Caco-2 (cell line): Measurements from ENCODE around the gene EPC2. TPM values are rescaled to one million over a fixed set of nuclear protein-coding genes. Genes with fewer than 3 reads are reported as not detected.

Source experiments
- BruUV-seq: library from RNA; stranded (reverse); fragments of 400-500 nt; replicated peaks from 2 replicates; lab custom pipeline; 2021; lab: Mats Ljungman, UMichigan
- CTCF ChIA-PET: fragments of 300-600 bp; sonication (Branson Sonifier 250); formaldehyde crosslinking; loops from one replicate; lab custom pipeline; 2022; ENCODE audit warnings: antibody characterized with exemption; lab: Charles Lee
- POLR2A ChIA-PET: fragments of 300-600 bp; sonication (Branson Sonifier 250); formaldehyde crosslinking; loops from one replicate; lab custom pipeline; 2022; ENCODE audit warnings: antibody characterized with exemption; lab: Charles Lee
- DNase-seq, 2 experiments: peaks; one replicate each; pipeline versions ENCODE4 v3.0.0 to v3.0.0-alpha.2; 2020 to 2022
- H3K27me3 ChIP-seq: replicated peaks from 2 replicates; pipeline ENCODE4 v1.6.0; 2011; ENCODE audit warnings: low read length; ENCODE audit not compliant: control insufficient read depth, insufficient read depth
- H3K36me3 ChIP-seq: 2 replicates; pipeline ENCODE4 v1.5.1; 2011; ENCODE audit warnings: low read length; ENCODE audit not compliant: control insufficient read depth, insufficient read depth
- H3K4me1 ChIP-seq: fragments of 250-450 bp; sonication (Bioruptor Pico); 2 replicates; pipeline ENCODE4 v1.5.1; 2020; ENCODE audit warnings: mild to moderate bottlenecking
- H3K4me3 ChIP-seq: 2 replicates; pipeline ENCODE4 v1.5.1; 2011; ENCODE audit warnings: low read depth, mild to moderate bottlenecking, control low read depth, low read length
- H3K9me3 ChIP-seq: fragments of 250-450 bp; sonication (Bioruptor Pico); 2 replicates; pipeline ENCODE4 v1.5.1; 2020; ENCODE audit warnings: mild to moderate bottlenecking, moderate library complexity
- H3K27ac Mint-ChIP-seq: one replicate; pipeline ENCODE4 v1.8.0; 2022; ENCODE audit warnings: mixed read lengths; ENCODE audit not compliant: unreplicated experiment
- H3K27me3 Mint-ChIP-seq: one replicate; pipeline ENCODE4 v1.8.0; 2022; ENCODE audit warnings: mixed read lengths; ENCODE audit not compliant: insufficient read depth, unreplicated experiment
- H3K36me3 Mint-ChIP-seq: one replicate; pipeline ENCODE4 v1.8.0; 2022; ENCODE audit warnings: mild to moderate bottlenecking, mixed read lengths; ENCODE audit not compliant: insufficient read depth, unreplicated experiment
- H3K4me1 Mint-ChIP-seq: one replicate; pipeline ENCODE4 v1.8.0; 2022; ENCODE audit warnings: low read depth, mixed read lengths; ENCODE audit not compliant: unreplicated experiment
- H3K4me3 Mint-ChIP-seq: one replicate; pipeline ENCODE4 v1.8.0; 2022; ENCODE audit warnings: mild to moderate bottlenecking, moderate library complexity, mixed read lengths; ENCODE audit not compliant: unreplicated experiment
- H3K9me3 Mint-ChIP-seq: one replicate; pipeline ENCODE4 v1.8.0; 2022; ENCODE audit warnings: mixed read lengths; ENCODE audit not compliant: unreplicated experiment
- intact Hi-C: fragments of 100-400 bp; cut with micrococcal nuclease; formaldehyde crosslinking; loops from one replicate; pipeline ENCODE4 v1.10.0; 2022; ENCODE audit not compliant: unreplicated experiment
- total RNA-seq: library from RNA; stranded (reverse); gene quantifications from 2 replicates; pipeline ENCODE4 v1.2.3, GENCODE V29; 2022
- TF ChIP-seq, protein P1 (sequence below), 2 experiments: fragments of 200-600 bp in 1 of 2; IDR thresholded peaks; 1 replicate in 1 of 2; 2 replicates in 1 of 2; pipeline versions ENCODE4 v1.5.1 to v1.8.0; 2011 to 2022; ENCODE audit warnings: antibody characterized with exemption in 1 of 2, control low read depth in 1 of 2, inconsistent platforms in 1 of 2, low read depth in 1 of 2, low read length in 1 of 2, mild to moderate bottlenecking in 1 of 2, moderate library complexity in 1 of 2; ENCODE audit not compliant: insufficient read depth in 1 of 2, severe bottlenecking in 1 of 2, unreplicated experiment in 1 of 2

Gene EPC2
- total RNA-seq, 1 experiment from 2014 or later = 32.0 TPM

DNA sequence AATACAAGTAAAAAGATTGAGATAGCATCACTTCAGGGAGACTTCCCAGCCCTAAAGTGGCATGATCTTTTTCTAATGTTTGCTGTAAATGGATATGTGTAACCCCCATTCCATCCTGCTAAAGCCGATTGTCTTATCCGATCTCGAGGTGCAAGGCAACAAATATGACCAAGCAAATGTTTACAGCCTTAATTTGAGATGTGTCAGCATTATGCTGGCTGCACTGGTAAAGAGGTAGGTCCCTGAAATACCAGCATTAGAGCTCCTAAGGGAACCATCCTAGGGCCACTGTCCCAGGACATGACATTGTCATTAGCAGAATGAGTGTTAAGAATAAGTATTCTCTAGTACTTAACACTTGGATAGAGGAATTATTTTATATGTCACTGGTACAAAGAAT is 108.4 kb downstream of the EPC2 start:
- CTCF ChIA-PET = no interaction called here
- Mint-ChIP-seq H3K4me3 (no peak overlapping the region), H3K9me3 (no peaks in the 10 kb centered on the region), H3K27ac (no peak overlapping the region), H3K36me3 (peaks cover 11% of the 10 kb centered on the region), H3K27me3 (no peaks in the 10 kb centered on the region), H3K4me1 (peaks cover 25% of the 10 kb centered on the region)
- H3K4me3 ChIP-seq = no peak overlapping the region
- DNase-seq = no peak
- no peaks in the 10 kb centered on the region for H3K27me3 ChIP-seq
- TF ChIP-seq, protein P1, sequence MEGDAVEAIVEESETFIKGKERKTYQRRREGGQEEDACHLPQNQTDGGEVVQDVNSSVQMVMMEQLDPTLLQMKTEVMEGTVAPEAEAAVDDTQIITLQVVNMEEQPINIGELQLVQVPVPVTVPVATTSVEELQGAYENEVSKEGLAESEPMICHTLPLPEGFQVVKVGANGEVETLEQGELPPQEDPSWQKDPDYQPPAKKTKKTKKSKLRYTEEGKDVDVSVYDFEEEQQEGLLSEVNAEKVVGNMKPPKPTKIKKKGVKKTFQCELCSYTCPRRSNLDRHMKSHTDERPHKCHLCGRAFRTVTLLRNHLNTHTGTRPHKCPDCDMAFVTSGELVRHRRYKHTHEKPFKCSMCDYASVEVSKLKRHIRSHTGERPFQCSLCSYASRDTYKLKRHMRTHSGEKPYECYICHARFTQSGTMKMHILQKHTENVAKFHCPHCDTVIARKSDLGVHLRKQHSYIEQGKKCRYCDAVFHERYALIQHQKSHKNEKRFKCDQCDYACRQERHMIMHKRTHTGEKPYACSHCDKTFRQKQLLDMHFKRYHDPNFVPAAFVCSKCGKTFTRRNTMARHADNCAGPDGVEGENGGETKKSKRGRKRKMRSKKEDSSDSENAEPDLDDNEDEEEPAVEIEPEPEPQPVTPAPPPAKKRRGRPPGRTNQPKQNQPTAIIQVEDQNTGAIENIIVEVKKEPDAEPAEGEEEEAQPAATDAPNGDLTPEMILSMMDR (IDR thresholded peaks at IDR 0.05; ENCODE audit: insufficient read depth in 1 of 2, low read depth in 1 of 2, low read length in 1 of 2, severe bottlenecking in 1 of 2, unreplicated experiment in 1 of 2) = no peak
- no peaks in the 10 kb centered on the region for H3K36me3 ChIP-seq
- intact Hi-C loops = no loop called here
- POLR2A ChIA-PET = no interaction called here
- peaks cover 19% of the 10 kb centered on the region for H3K4me1 ChIP-seq
- no TSS peak for BruUV-seq
- H3K9me3 ChIP-seq = no peaks in the 10 kb centered on the region

DNA sequence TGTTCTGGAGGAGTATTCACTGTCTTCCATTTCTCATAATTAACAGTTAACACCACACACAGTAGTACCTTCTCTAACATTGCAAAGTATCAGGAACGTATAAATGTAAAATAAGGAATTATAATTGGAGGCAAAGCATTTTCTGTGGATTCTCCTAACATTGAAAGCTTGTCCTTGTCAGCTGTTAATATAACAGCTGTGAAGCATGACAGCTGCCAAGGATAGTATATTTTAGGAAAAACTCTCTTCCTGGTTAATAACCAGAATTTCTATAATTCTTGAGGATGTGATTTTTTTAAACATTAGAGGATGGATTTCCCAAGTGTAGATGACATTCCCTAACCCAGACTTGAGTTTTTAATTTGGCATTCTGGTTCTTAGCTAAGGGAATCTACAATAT is 110.3 kb downstream of the EPC2 start:
- intact Hi-C loops = no loop called here
- H3K36me3 ChIP-seq = no peaks in the 10 kb centered on the region
- peaks cover 5% of the 10 kb centered on the region; the same call in 1 of the 2 replicates for H3K4me1 ChIP-seq
- Mint-ChIP-seq H3K27me3 (no peaks in the 10 kb centered on the region), H3K27ac (no peak overlapping the region), H3K36me3 (peaks cover 11% of the 10 kb centered on the region), H3K9me3 (no peaks in the 10 kb centered on the region), H3K4me3 (no peak overlapping the region), H3K4me1 (peaks cover 21% of the 10 kb centered on the region)
- H3K9me3 ChIP-seq = no peaks in the 10 kb centered on the region
- H3K4me3 ChIP-seq = no peak overlapping the region
- CTCF ChIA-PET = no interaction called here
- no peak for DNase-seq
- BruUV-seq = no TSS peak
- TF ChIP-seq, protein P1 (IDR thresholded peaks at IDR 0.05; ENCODE audit: insufficient read depth in 1 of 2, low read depth in 1 of 2, low read length in 1 of 2, severe bottlenecking in 1 of 2, unreplicated experiment in 1 of 2) = no peak
- H3K27me3 ChIP-seq = no peaks in the 10 kb centered on the region
- POLR2A ChIA-PET = no interaction called here

DNA sequence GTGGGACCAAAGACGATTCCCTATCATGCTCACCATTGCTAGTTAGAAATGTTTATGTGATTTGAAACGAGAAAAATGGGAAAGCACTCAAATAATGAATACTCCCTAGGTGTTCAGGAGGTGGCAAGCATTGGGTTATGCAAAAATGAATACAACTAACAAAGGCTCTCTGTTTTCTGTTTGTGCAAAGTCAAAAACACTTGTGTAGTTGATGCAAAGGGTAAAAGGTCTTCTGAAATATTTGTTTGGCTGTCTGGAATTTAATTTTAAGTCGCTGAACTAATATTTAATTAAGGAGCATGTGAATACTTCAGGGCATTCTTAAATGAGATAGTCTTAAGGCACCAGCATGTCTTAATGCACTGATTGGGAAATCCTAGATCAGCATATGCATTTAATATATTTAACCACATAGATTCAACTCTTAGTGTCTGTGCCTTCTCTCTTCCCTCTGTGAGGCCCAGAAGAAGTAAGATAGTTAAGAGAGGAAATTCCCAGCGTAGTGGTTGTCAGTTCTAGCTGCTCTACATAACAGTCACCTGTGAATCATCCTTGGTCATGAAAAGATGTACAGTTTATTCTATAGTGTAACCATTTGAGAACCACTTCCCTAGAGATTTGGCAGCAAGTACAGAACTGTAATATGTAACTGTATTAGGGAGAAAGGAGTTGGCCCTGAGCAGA is 111.9 kb downstream of the EPC2 start:
- Histone ChIP-seq H3K4me3 (no peak overlapping the region), H3K9me3 (no peaks in the 10 kb centered on the region), H3K27me3 (no peaks in the 10 kb centered on the region), H3K4me1 (no peaks in the 10 kb centered on the region; the same call in 1 of the 2 replicates), H3K36me3 (no peaks in the 10 kb centered on the region)
- no TSS peak for BruUV-seq
- ChIA-PET CTCF (no interaction called here), POLR2A (no interaction called here)
- TF ChIP-seq, protein P1 (IDR thresholded peaks at IDR 0.05; ENCODE audit: insufficient read depth in 1 of 2, low read depth in 1 of 2, low read length in 1 of 2, severe bottlenecking in 1 of 2, unreplicated experiment in 1 of 2) = no peak
- DNase-seq = no peak
- Mint-ChIP-seq H3K4me1 (peaks cover 13% of the 10 kb centered on the region), H3K36me3 (peaks cover 11% of the 10 kb centered on the region), H3K4me3 (no peak overlapping the region), H3K27me3 (no peaks in the 10 kb centered on the region), H3K9me3 (no peaks in the 10 kb centered on the region), H3K27ac (no peak overlapping the region)
- intact Hi-C loops = no loop called here
